ENCODE data around the gene EPB42. TPM values are rescaled to one million over a fixed set of nuclear protein-coding genes. Genes with fewer than 3 reads are reported as not detected.
"Not testable (repeated sequence)": the region's sequence is repeated elsewhere in the genome, so short reads cannot be mapped to it uniquely, and the experiment has no call there.

The EPB42 gene
- total and polyA plus RNA-seq, 4 donors = 0.03 to 11.1 (median 0.18) TPM; not detected in 1

DNA sequence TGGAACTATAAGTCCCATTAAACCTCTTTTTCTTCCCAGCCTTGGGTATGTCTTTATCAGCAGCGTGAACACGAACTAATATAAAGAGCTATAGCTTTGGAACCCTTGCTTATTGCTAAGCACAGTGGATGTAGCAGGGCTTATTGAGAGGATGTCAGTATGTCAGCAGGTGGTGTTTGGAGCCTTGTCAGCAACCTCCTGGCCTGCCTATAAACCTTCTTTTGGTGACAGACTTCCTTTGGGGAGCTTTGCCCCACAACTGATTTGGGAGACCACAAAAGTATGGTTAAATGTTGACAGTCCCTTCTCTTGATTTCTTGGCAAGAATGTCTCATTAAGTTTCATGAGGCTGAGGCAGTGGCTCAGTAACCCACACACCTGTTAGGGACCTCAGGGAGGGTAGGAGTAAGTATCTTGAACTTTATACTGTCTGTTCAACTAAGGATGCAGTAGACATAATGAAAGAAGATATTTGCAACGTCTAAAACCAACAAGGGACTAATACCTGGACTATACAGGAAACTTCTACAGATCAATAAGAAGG lies 20.8 kb downstream of the EPB42 start:
- Histone ChIP-seq H3K9ac (ENCODE audit: insufficient read depth in 1 of 2, low read length in 2 of 2) (no peak overlapping the region), H3K27ac (ENCODE audit: low read depth in 1 of 2, low read length in 1 of 2) (no peak overlapping the region), H3K4me1 (ENCODE audit: control insufficient read depth in 5 of 5, insufficient read depth in 5 of 5, low read length in 5 of 5) (peaks cover 0 to 2% (median 0%) of the 10 kb centered on the region in 5 donors), H3K36me3 (ENCODE audit: control insufficient read depth in 4 of 4, insufficient read depth in 4 of 4, low read length in 4 of 4) (peaks cover 0 to 5% (median 3%) of the 10 kb centered on the region in 4 donors), H3K4me3 (no peak overlapping the region), H3K9me3 (ENCODE audit: control insufficient read depth in 4 of 4, insufficient read depth in 3 of 4, low read length in 3 of 4) (no peaks in the 10 kb centered on the region), H3K27me3 (ENCODE audit: control insufficient read depth in 3 of 3, insufficient read depth in 3 of 3, low read length in 2 of 3) (no peaks in the 10 kb centered on the region)
- WGBS, 2 donors = 92 to 97% methylated on average over 3 of the region's 3 CpGs
- no peak for ATAC-seq (ENCODE audit: insufficient read depth, low FRiP score)
- no peak for DNase-seq
- TF ChIP-seq, protein P1, sequence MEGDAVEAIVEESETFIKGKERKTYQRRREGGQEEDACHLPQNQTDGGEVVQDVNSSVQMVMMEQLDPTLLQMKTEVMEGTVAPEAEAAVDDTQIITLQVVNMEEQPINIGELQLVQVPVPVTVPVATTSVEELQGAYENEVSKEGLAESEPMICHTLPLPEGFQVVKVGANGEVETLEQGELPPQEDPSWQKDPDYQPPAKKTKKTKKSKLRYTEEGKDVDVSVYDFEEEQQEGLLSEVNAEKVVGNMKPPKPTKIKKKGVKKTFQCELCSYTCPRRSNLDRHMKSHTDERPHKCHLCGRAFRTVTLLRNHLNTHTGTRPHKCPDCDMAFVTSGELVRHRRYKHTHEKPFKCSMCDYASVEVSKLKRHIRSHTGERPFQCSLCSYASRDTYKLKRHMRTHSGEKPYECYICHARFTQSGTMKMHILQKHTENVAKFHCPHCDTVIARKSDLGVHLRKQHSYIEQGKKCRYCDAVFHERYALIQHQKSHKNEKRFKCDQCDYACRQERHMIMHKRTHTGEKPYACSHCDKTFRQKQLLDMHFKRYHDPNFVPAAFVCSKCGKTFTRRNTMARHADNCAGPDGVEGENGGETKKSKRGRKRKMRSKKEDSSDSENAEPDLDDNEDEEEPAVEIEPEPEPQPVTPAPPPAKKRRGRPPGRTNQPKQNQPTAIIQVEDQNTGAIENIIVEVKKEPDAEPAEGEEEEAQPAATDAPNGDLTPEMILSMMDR (IDR thresholded peaks at IDR 0.05; ENCODE audit: control extremely low read depth, extremely low read depth) = no peak

DNA sequence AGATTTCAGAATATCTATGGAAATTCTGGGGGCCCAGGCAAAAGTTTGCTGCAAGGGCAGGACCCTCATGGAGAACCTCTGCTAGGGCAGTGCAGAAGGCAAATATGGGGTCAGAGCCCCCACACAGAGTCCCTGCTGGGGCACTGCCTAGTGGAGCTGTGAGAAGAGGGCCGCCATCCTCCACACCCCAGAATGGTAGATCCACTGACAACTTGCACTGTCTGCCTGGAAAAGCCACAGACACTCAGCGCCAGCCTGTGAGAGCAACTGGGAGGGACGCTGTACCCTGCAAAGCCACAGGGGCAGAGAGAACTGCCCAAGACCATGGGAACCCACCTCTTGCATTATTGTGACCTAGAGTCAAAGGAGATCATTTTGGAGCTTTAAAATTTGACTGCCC lies 21.8 kb downstream of the EPB42 start:
- Histone ChIP-seq H3K9ac (ENCODE audit: insufficient read depth in 1 of 2, low read length in 2 of 2) (no peak overlapping the region), H3K4me3 (no peak overlapping the region), H3K36me3 (ENCODE audit: control insufficient read depth in 4 of 4, insufficient read depth in 4 of 4, low read length in 4 of 4) (peaks cover 0 to 10% (median 6%) of the 10 kb centered on the region in 4 donors), H3K27ac (ENCODE audit: low read depth in 1 of 2, low read length in 1 of 2) (no peak overlapping the region), H3K4me1 (ENCODE audit: control insufficient read depth in 5 of 5, insufficient read depth in 5 of 5, low read length in 5 of 5) (peaks cover 0 to 7% (median 0%) of the 10 kb centered on the region in 5 donors), H3K27me3 (ENCODE audit: control insufficient read depth in 3 of 3, insufficient read depth in 3 of 3, low read length in 2 of 3) (no peaks in the 10 kb centered on the region), H3K9me3 (ENCODE audit: control insufficient read depth in 4 of 4, insufficient read depth in 3 of 4, low read length in 3 of 4) (no peaks in the 10 kb centered on the region)
- DNase-seq (no peak), ATAC-seq (ENCODE audit: insufficient read depth, low FRiP score) (no peak)
- TF ChIP-seq, protein P1 (IDR thresholded peaks at IDR 0.05; ENCODE audit: control extremely low read depth, extremely low read depth) = no peak
- 95 to 97% methylated on average over 3 of the region's 3 CpGs for WGBS, 2 donors

DNA sequence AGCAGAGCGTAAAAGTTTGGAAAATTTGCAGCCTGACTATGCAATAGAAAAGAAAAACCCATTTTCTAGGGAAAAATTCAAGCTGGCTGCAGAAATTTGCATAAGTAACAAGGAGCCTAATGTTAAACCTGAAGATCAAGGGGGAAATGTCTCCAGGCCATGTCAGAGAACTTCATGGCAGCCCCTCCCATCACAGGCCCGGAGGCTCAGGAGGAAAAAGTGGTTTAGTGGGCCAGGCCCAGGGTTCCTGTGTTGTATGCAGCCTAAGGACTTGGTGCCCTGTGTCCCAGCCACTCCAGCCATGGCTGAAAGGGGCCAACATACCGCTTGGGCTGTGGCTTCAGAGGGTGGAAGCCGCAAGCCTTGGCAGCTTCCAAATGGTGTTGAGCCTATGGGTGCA lies 22.3 kb downstream of the EPB42 start:
- not testable (repeated sequence) for DNase-seq; ATAC-seq (ENCODE audit: insufficient read depth, low FRiP score); H3K4me1 ChIP-seq (ENCODE audit: control insufficient read depth in 5 of 5, insufficient read depth in 5 of 5, low read length in 5 of 5); H3K36me3 ChIP-seq (ENCODE audit: control insufficient read depth in 4 of 4, insufficient read depth in 4 of 4, low read length in 4 of 4); H3K9me3 ChIP-seq (ENCODE audit: control insufficient read depth in 4 of 4, insufficient read depth in 3 of 4, low read length in 3 of 4); H3K27ac ChIP-seq (ENCODE audit: low read depth in 1 of 2, low read length in 1 of 2); H3K9ac ChIP-seq (ENCODE audit: insufficient read depth in 1 of 2, low read length in 2 of 2); H3K4me3 ChIP-seq; H3K27me3 ChIP-seq (ENCODE audit: control insufficient read depth in 3 of 3, insufficient read depth in 3 of 3, low read length in 2 of 3)
- 96 to 99% methylated on average over 4 of the region's 4 CpGs for WGBS, 2 donors

DNA sequence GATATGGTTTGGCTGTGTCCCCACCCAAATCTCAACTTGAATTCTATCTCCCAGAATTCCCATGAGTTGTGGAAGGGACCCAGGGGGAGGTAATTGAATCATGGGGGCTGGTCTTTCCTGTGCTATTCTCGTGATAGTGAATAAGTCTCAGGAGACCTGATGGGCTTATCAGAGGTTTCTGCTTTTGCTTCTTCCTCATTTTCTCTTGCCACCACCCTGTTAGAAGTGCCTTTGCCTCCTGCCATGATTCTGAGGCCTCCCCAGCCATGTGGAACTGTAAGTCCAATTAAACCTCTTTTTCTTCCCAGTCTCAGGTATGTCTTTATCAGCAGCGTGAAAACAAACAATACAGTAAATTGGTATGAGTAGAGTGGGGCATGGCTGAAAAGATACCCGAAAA lies 23.0 kb downstream of the EPB42 start:
- 82 to 86% methylated on average over 3 of the region's 3 CpGs for WGBS, 2 donors
- not testable (repeated sequence) for H3K9ac ChIP-seq (ENCODE audit: insufficient read depth in 1 of 2, low read length in 2 of 2); H3K4me3 ChIP-seq; ATAC-seq (ENCODE audit: insufficient read depth, low FRiP score); H3K27ac ChIP-seq (ENCODE audit: low read depth in 1 of 2, low read length in 1 of 2); H3K9me3 ChIP-seq (ENCODE audit: control insufficient read depth in 4 of 4, insufficient read depth in 3 of 4, low read length in 3 of 4); H3K27me3 ChIP-seq (ENCODE audit: control insufficient read depth in 3 of 3, insufficient read depth in 3 of 3, low read length in 2 of 3); H3K4me1 ChIP-seq (ENCODE audit: control insufficient read depth in 5 of 5, insufficient read depth in 5 of 5, low read length in 5 of 5); DNase-seq
- peaks cover 0 to 12% (median 7%) of the 10 kb centered on the region in 4 donors for H3K36me3 ChIP-seq (ENCODE audit: control insufficient read depth in 4 of 4, insufficient read depth in 4 of 4, low read length in 4 of 4)
